IPS-20b (cell line): ENCODE measurements around the gene EBI3.
"Not testable (repeated sequence)": the region's sequence is repeated elsewhere in the genome, so short reads cannot be mapped to it uniquely, and the experiment has no call there.

Source experiments
- H3K27ac ChIP-seq: one replicate; pipeline ENCODE4 v1.5.1; 2013; ENCODE audit warnings: low read length
- H3K27me3 ChIP-seq: 2 replicates; pipeline ENCODE4 v1.6.1; 2013; ENCODE audit warnings: mild to moderate bottlenecking, low read length, inconsistent platforms; ENCODE audit not compliant: insufficient read depth
- H3K36me3 ChIP-seq: 2 replicates; pipeline ENCODE4 v1.6.1; 2013; ENCODE audit warnings: low read depth, mild to moderate bottlenecking, inconsistent platforms, low read length, moderate library complexity; ENCODE audit not compliant: insufficient read depth
- H3K4me1 ChIP-seq: 2 replicates; pipeline ENCODE4 v1.6.1; 2013; ENCODE audit warnings: mild to moderate bottlenecking, control low read depth, inconsistent platforms, low read length, moderate library complexity; ENCODE audit not compliant: insufficient read depth
- H3K4me3 ChIP-seq: 2 replicates; pipeline ENCODE4 v1.5.1; 2013; ENCODE audit warnings: mild to moderate bottlenecking, low read length, inconsistent platforms
- H3K9ac ChIP-seq: 2 replicates; pipeline ENCODE4 v1.6.1; 2013; ENCODE audit warnings: low read depth, mild to moderate bottlenecking, inconsistent platforms, low read length, moderate library complexity
- H3K9me3 ChIP-seq: 2 replicates; pipeline ENCODE4 v1.6.1; 2013; ENCODE audit warnings: mild to moderate bottlenecking, low read depth, low read length, inconsistent platforms; ENCODE audit not compliant: insufficient read depth

The EBI3 gene

GRCh38 chr19:4245938-4246337 lies 16.6 kb downstream of the EBI3 start:
- H3K27me3 ChIP-seq, H3K4me1 ChIP-seq, H3K9me3 ChIP-seq: not testable (repeated sequence)
- peak overlapping the region; percentile 89; the same call in 1 of the 2 replicates for H3K9ac ChIP-seq
- peak overlapping the region; percentile 85; the same call in 1 of the 2 replicates for H3K4me3 ChIP-seq
- H3K36me3 ChIP-seq, result peaks cover 25% of the 10 kb centered on the region
- peak overlapping the region; percentile 46 for H3K27ac ChIP-seq

- H3K27ac ChIP-seq, result peak within 1 kb of the TSS; percentile 80
- peak within 1 kb of the TSS; percentile 85 for H3K4me3 ChIP-seq
- H3K9ac ChIP-seq, result peak within 1 kb of the TSS; percentile 89
- no peaks in the 10 kb centered on the region; the same call in 1 of the 2 replicates for H3K4me1 ChIP-seq
- H3K27me3 ChIP-seq, result 0 out of 2 replicates have a peak, but pooled peaks cover 1% of the 10 kb centered on the region
- peaks cover 36% of the 10 kb centered on the region for H3K36me3 ChIP-seq
- no peaks in the 10 kb centered on the region; the same call in 1 of the 2 replicates for H3K9me3 ChIP-seq
These were observed 17.7 kb downstream of the EBI3 start, which contains the start of gene YJU2 for GRCh38 chr19:4246767-4247593. TSS of gene YJU2 (plus strand) at chr19:4247080. CDS start at chr19:4247147, 67 bp downstream.

GRCh38 chr19:4256563-4256962 lies 27.2 kb downstream of the EBI3 start:
- H3K27me3 ChIP-seq, result no peaks in the 10 kb centered on the region
- no peaks in the 10 kb centered on the region for H3K4me1 ChIP-seq
- no peak overlapping the region for H3K4me3 ChIP-seq
- H3K36me3 ChIP-seq, result peaks cover 66% of the 10 kb centered on the region
- peaks cover 6% of the 10 kb centered on the region; the same call in 1 of the 2 replicates for H3K9me3 ChIP-seq
- H3K9ac ChIP-seq, result no peak overlapping the region
- no peak overlapping the region for H3K27ac ChIP-seq

- no peaks in the 10 kb centered on the region for H3K27me3 ChIP-seq
- peaks cover 62% of the 10 kb centered on the region for H3K36me3 ChIP-seq
- H3K27ac ChIP-seq, result no peak overlapping the region
These were observed 27.7 kb downstream of the EBI3 start for GRCh38 chr19:4257025-4257424.

GRCh38 chr19:4258181-4258580 lies 28.9 kb downstream of the EBI3 start:
- Histone ChIP-seq H3K4me1 (no peaks in the 10 kb centered on the region), H3K9ac (no peak overlapping the region), H3K36me3 (peaks cover 65% of the 10 kb centered on the region), H3K27me3 (no peaks in the 10 kb centered on the region), H3K4me3 (no peak overlapping the region), H3K27ac (no peak overlapping the region), H3K9me3 (peaks cover 6% of the 10 kb centered on the region; the same call in 1 of the 2 replicates)

More at GRCh38 chr19:4257025-4257424, 27.7 kb downstream of the EBI3 start:
- H3K9me3 ChIP-seq, result peaks cover 6% of the 10 kb centered on the region; the same call in 1 of the 2 replicates
- no peak overlapping the region for H3K9ac ChIP-seq
- no peak overlapping the region for H3K4me3 ChIP-seq
- no peaks in the 10 kb centered on the region for H3K4me1 ChIP-seq

GRCh38 chr19:4260613-4261191 lies 31.4 kb downstream of the EBI3 start:
- Histone ChIP-seq H3K9ac (no peak overlapping the region), H3K27me3 (no peaks in the 10 kb centered on the region), H3K4me1 (no peaks in the 10 kb centered on the region), H3K27ac (no peak overlapping the region), H3K4me3 (no peak overlapping the region), H3K36me3 (peaks cover 62% of the 10 kb centered on the region), H3K9me3 (peaks cover 6% of the 10 kb centered on the region; the same call in 1 of the 2 replicates)

- Histone ChIP-seq H3K27ac (no peak overlapping the region), H3K36me3 (peaks cover 56% of the 10 kb centered on the region), H3K9ac (no peak overlapping the region), H3K27me3 (no peaks in the 10 kb centered on the region), H3K9me3 (no peaks in the 10 kb centered on the region), H3K4me1 (no peaks in the 10 kb centered on the region), H3K4me3 (no peak overlapping the region)
These were observed 35.5 kb downstream of the EBI3 start for GRCh38 chr19:4264812-4265211.

- H3K4me1 ChIP-seq, result no peaks in the 10 kb centered on the region
- no peak overlapping the region for H3K4me3 ChIP-seq
- H3K36me3 ChIP-seq, result peaks cover 43% of the 10 kb centered on the region
- no peak overlapping the region for H3K9ac ChIP-seq
- H3K9me3 ChIP-seq, result no peaks in the 10 kb centered on the region
- no peaks in the 10 kb centered on the region for H3K27me3 ChIP-seq
- no peak overlapping the region for H3K27ac ChIP-seq
These were observed 37.1 kb downstream of the EBI3 start for GRCh38 chr19:4266253-4267000.

GRCh38 chr19:4267101-4267900 lies 38.0 kb downstream of the EBI3 start:
- Histone ChIP-seq H3K4me1 (no peaks in the 10 kb centered on the region), H3K9ac (no peak overlapping the region), H3K9me3 (no peaks in the 10 kb centered on the region), H3K27me3 (no peaks in the 10 kb centered on the region), H3K36me3 (peaks cover 41% of the 10 kb centered on the region), H3K4me3 (no peak overlapping the region), H3K27ac (no peak overlapping the region)

GRCh38 chr19:4267901-4268815 lies 38.8 kb downstream of the EBI3 start:
- H3K9ac ChIP-seq, result no peak overlapping the region
- H3K27ac ChIP-seq, result no peak overlapping the region

More at GRCh38 chr19:4267901-4268815, 38.8 kb downstream of the EBI3 start:
- Histone ChIP-seq H3K9me3 (no peaks in the 10 kb centered on the region), H3K36me3 (peaks cover 32% of the 10 kb centered on the region), H3K4me1 (no peaks in the 10 kb centered on the region), H3K27me3 (no peaks in the 10 kb centered on the region), H3K4me3 (no peak overlapping the region)
